HCT116 (cell line): Measurements from ENCODE around the gene AGFG2. TPM values are rescaled to one million over a fixed set of nuclear protein-coding genes. Genes with fewer than 3 reads are reported as not detected.

ENCODE experiments used
- ATAC-seq: fragments of 200-7000 bp; cut with Tn5 transposase; 2 replicates; pipeline ENCODE4 v1.9.1; 2020; ENCODE audit warnings: mild to moderate bottlenecking, moderate library complexity
- BruUV-seq: library from RNA; stranded (reverse); fragments of 400-500 nt; replicated peaks from 2 replicates; lab custom pipeline; 2021; lab: Mats Ljungman, UMichigan
- CTCF ChIA-PET: fragments of 300-600 bp; sonication (Branson Sonifier 250); formaldehyde crosslinking; loops from one replicate; lab custom pipeline; 2021; ENCODE audit warnings: antibody characterized with exemption; lab: Charles Lee
- POLR2A ChIA-PET: fragments of 300-600, 350-600 bp; sonication (Branson Sonifier 250); formaldehyde crosslinking; loops from one replicate; lab custom pipeline; 2021; ENCODE audit warnings: antibody characterized with exemption; lab: Charles Lee
- RAD21 ChIA-PET, 2 experiments: fragments of 300-600 bp; sonication (Branson Sonifier 250); formaldehyde crosslinking; loops; one replicate each; lab custom pipeline; 2023; ENCODE audit warnings: low total read pairs in 2 of 2; ENCODE audit not compliant: uncharacterized antibody in 2 of 2, unreplicated experiment in 2 of 2, low non-redundant PET in 1 of 2; lab: Charles Lee
- DNase-seq: peaks from one replicate; pipeline ENCODE4 v3.0.0-alpha.2; 2010; ENCODE audit warnings: low read depth, low spot score
- H2AFZ ChIP-seq: fragments of 200-600 bp; shearing (Covaris generic), sonication (generic); 2 replicates; pipeline ENCODE4 v1.6.1; 2017; ENCODE audit warnings: low read depth, mixed run types, mixed read lengths, antibody characterized with exemption, low read length; ENCODE audit not compliant: poor library complexity, severe bottlenecking
- H3K27ac ChIP-seq: 2 replicates; pipeline ENCODE4 v1.5.1; 2012; ENCODE audit warnings: low read depth, low read length
- H3K27me3 ChIP-seq: fragments of 200-600 bp; sonication (generic); 2 replicates; pipeline ENCODE4 v1.6.1; 2016; ENCODE audit warnings: mixed run types, low read length, mixed read lengths; ENCODE audit not compliant: insufficient read depth
- H3K36me3 ChIP-seq, 2 experiments: fragments of 200-500 bp in 1 of 2; fragments of 200-600 bp in 1 of 2; sonication (Bioruptor generic) in 1 of 2; sonication (generic) in 1 of 2; 2 replicates each; pipeline versions ENCODE4 v1.5.1 to v1.6.1; 2014 to 2016; ENCODE audit warnings: low read length in 2 of 2, inconsistent platforms in 1 of 2, mixed read lengths in 1 of 2, mixed run types in 1 of 2; ENCODE audit not compliant: insufficient read depth in 2 of 2, control insufficient read depth in 1 of 2
- H3K4me1 ChIP-seq, 2 experiments: fragments of 200-600 bp in 1 of 2; sonication (generic) in 1 of 2; 2 replicates each; pipeline versions ENCODE4 v1.5.1 to v1.6.1; 2012 to 2017; ENCODE audit warnings: low read length in 2 of 2, inconsistent platforms in 1 of 2, mild to moderate bottlenecking in 1 of 2, mixed read lengths in 1 of 2, mixed run types in 1 of 2, moderate library complexity in 1 of 2; ENCODE audit not compliant: insufficient read depth in 2 of 2, control insufficient read depth in 1 of 2
- H3K4me2 ChIP-seq: fragments of 200-600 bp; sonication (generic); 2 replicates; pipeline ENCODE4 v1.6.1; 2017; ENCODE audit warnings: mixed run types, low read length, mixed read lengths
- H3K4me3 ChIP-seq, 2 experiments: fragments of 200-600 bp in 1 of 2; sonication (generic) in 1 of 2; replicated peaks in 1 of 2; 2 replicates each; pipeline ENCODE4 v1.5.1; 2011 to 2016; ENCODE audit warnings: low read length in 2 of 2, control low read depth in 1 of 2, low read depth in 1 of 2, mild to moderate bottlenecking in 1 of 2, mixed read lengths in 1 of 2, mixed run types in 1 of 2
- H3K79me2 ChIP-seq: fragments of 200-600 bp; sonication (generic); 2 replicates; pipeline ENCODE4 v1.6.1; 2017; ENCODE audit warnings: mild to moderate bottlenecking, mixed run types, low read length, moderate library complexity, mixed read lengths; ENCODE audit not compliant: insufficient read depth
- H3K9ac ChIP-seq: fragments of 200-600 bp; sonication (generic); 2 replicates; pipeline ENCODE4 v1.6.1; 2016; ENCODE audit warnings: low read length, mixed read lengths
- H3K9me2 ChIP-seq: fragments of 200-600 bp; sonication (generic), shearing (Covaris generic); 2 replicates; pipeline ENCODE4 v1.6.1; 2017; ENCODE audit warnings: mixed run types, mild to moderate bottlenecking, moderate library complexity; ENCODE audit not compliant: insufficient read depth
- H3K9me3 ChIP-seq, 2 experiments: fragments of 200-500 bp in 1 of 2; fragments of 200-600 bp in 1 of 2; sonication (Bioruptor generic) in 1 of 2; sonication (generic) in 1 of 2; 2 replicates each; pipeline ENCODE4 v1.6.1; 2014 to 2017; ENCODE audit warnings: low read length in 2 of 2, mixed read lengths in 2 of 2, inconsistent platforms in 1 of 2, low read depth in 1 of 2, mild to moderate bottlenecking in 1 of 2, mixed run types in 1 of 2, moderate library complexity in 1 of 2; ENCODE audit not compliant: control insufficient read depth in 1 of 2, insufficient read depth in 1 of 2
- H4K20me1 ChIP-seq: fragments of 200-600 bp; sonication (generic), shearing (Covaris generic); 2 replicates; pipeline ENCODE4 v1.6.1; 2017; ENCODE audit warnings: mixed run types, mild to moderate bottlenecking, moderate library complexity; ENCODE audit not compliant: insufficient read depth
- ATF3 ChIP-seq: IDR thresholded peaks from 2 replicates; pipeline ENCODE4 v1.6.1; 2012
- CBX3 ChIP-seq: IDR thresholded peaks from 2 replicates; pipeline ENCODE4 v1.6.1; 2012; ENCODE audit warnings: low read depth
- CEBPB ChIP-seq: IDR thresholded peaks from 2 replicates; pipeline ENCODE4 v1.6.1; 2012; ENCODE audit warnings: low read depth
- CTCF ChIP-seq, 3 experiments: fragments of 200-600 bp in 1 of 3; sonication (generic) in 1 of 3; IDR thresholded peaks in 2 of 3; conservative IDR thresholded peaks in 1 of 3; 2 replicates each; pipeline ENCODE4 v1.5.1; 2012 to 2017; ENCODE audit warnings: low read depth in 2 of 3, low read length in 2 of 3, antibody characterized with exemption in 1 of 3, borderline replicate concordance in 1 of 3, control low read depth in 1 of 3, mild to moderate bottlenecking in 1 of 3, mixed read lengths in 1 of 3, mixed run types in 1 of 3, moderate library complexity in 1 of 3; ENCODE audit not compliant: insufficient read depth in 1 of 3
- EGR1 ChIP-seq: IDR thresholded peaks from 2 replicates; pipeline ENCODE4 v1.6.1; 2012; ENCODE audit warnings: low read depth
- ELF1 ChIP-seq: IDR thresholded peaks from 2 replicates; pipeline ENCODE4 v1.6.1; 2012; ENCODE audit warnings: low read depth, borderline replicate concordance
- EZH2 ChIP-seq: fragments of 200-600 bp; sonication (generic); IDR thresholded peaks from 2 replicates; pipeline ENCODE4 v1.6.1; 2017; ENCODE audit warnings: antibody characterized with exemption, mixed run types
- EZH2phosphoT487 ChIP-seq: fragments of 200-600 bp; IDR thresholded peaks from 2 replicates; pipeline ENCODE4 v1.6.1; 2018; ENCODE audit warnings: antibody characterized with exemption, borderline replicate concordance
- FOSL1 ChIP-seq: IDR thresholded peaks from 2 replicates; pipeline ENCODE4 v1.6.1; 2012; ENCODE audit warnings: low read depth
- JUND ChIP-seq: IDR thresholded peaks from 2 replicates; pipeline ENCODE4 v1.6.1; 2012
- MAX ChIP-seq: IDR thresholded peaks from 2 replicates; pipeline ENCODE4 v1.6.1; 2012
- POLR2A ChIP-seq: IDR thresholded peaks from 2 replicates; pipeline ENCODE4 v1.7.0; 2011; ENCODE audit warnings: borderline replicate concordance; ENCODE audit not compliant: insufficient read depth, insufficient read length; ENCODE audit errors: extremely low read depth
- POLR2AphosphoS5 ChIP-seq: IDR thresholded peaks from 2 replicates; pipeline ENCODE4 v1.6.1; 2011; ENCODE audit warnings: mild to moderate bottlenecking, low read depth, low read length, moderate library complexity
- RAD21 ChIP-seq: IDR thresholded peaks from 2 replicates; pipeline ENCODE4 v1.6.1; 2012; ENCODE audit warnings: low read depth, mild to moderate bottlenecking
- REST ChIP-seq: IDR thresholded peaks from 2 replicates; pipeline ENCODE4 v1.6.1; 2012; ENCODE audit warnings: low read depth
- SIN3A ChIP-seq: IDR thresholded peaks from 2 replicates; pipeline ENCODE4 v1.6.1; 2012; ENCODE audit warnings: low read depth
- SP1 ChIP-seq: IDR thresholded peaks from 2 replicates; pipeline ENCODE4 v1.6.1; 2012; ENCODE audit warnings: low read depth
- SRF ChIP-seq: IDR thresholded peaks from 2 replicates; pipeline ENCODE4 v1.6.1; 2012; ENCODE audit warnings: low read depth
- YY1 ChIP-seq: IDR thresholded peaks from 2 replicates; pipeline ENCODE4 v1.6.1; 2011; ENCODE audit warnings: low read length, low read depth, moderate library complexity, mild to moderate bottlenecking; ENCODE audit not compliant: insufficient replicate concordance; ENCODE audit errors: extremely low read depth
- ZBTB33 ChIP-seq: IDR thresholded peaks from 2 replicates; pipeline ENCODE4 v1.6.1; 2011; ENCODE audit warnings: mild to moderate bottlenecking, low read length, moderate library complexity; ENCODE audit not compliant: insufficient replicate concordance; ENCODE audit errors: extremely low read depth
- intact Hi-C: fragments of 100-400 bp; cut with micrococcal nuclease; formaldehyde crosslinking; loops from 2 replicates; pipeline ENCODE4 v1.10.0; 2022
- total RNA-seq: library from RNA; stranded (reverse); gene quantifications from one replicate; pipeline ENCODE4 v1.2.1, GENCODE V29; 2021; ENCODE audit not compliant: unreplicated experiment

AGFG2 gene
- total RNA-seq, 1 experiment from 2014 or later = 14.0 TPM

GRCh38 chr7:100555701-100556100 is 16.7 kb downstream of the AGFG2 start:
- Histone ChIP-seq H3K79me2 (no peaks in the 10 kb centered on the region), H3K9me3 (no peaks in the 10 kb centered on the region), H3K4me2 (no peak overlapping the region), H3K9ac (no peak overlapping the region), H2AFZ (no peak overlapping the region), H3K27ac (no peak overlapping the region), H3K4me3 (no peak overlapping the region), H3K4me1 (0 out of 4 replicates have a peak, but pooled peaks cover 0 to 3% of the 10 kb centered on the region in 2 experiments), H3K9me2 (no peaks in the 10 kb centered on the region), H4K20me1 (no peaks in the 10 kb centered on the region), H3K27me3 (no peaks in the 10 kb centered on the region), H3K36me3 (no peaks in the 10 kb centered on the region)
- no TSS peak for BruUV-seq
- DNase-seq = no peak
- intact Hi-C loops = no loop called here
- TF ChIP-seq ELF1 (no peak), ZBTB33 (no peak), POLR2AphosphoS5 (no peak), FOSL1 (no peak), EGR1 (no peak), CEBPB (no peak), MAX (no peak), SRF (no peak), POLR2A (no peak), REST (no peak), EZH2 (no peak), CBX3 (no peak), JUND (no peak), YY1 (no peak), SIN3A (no peak), RAD21 (no peak), EZH2phosphoT487 (no peak), ATF3 (no peak), SP1 (no peak), CTCF (IDR thresholded peaks at IDR 0.05 in 2 of 3, conservative IDR thresholded peaks at IDR 0.05 in 1 of 3; ENCODE audit: borderline replicate concordance in 1 of 3, insufficient read depth in 1 of 3, low read depth in 2 of 3, low read length in 2 of 3) (no peak)
- ChIA-PET POLR2A (no interaction called here), RAD21 (interaction anchor here (0.7 kb wide), 2 partner anchors 51 to 516 kb away, joined by 3 to 7 read pairs; no protein-coding TSS in a partner anchor), CTCF (interaction anchor here (1.0 kb wide), 1 partner anchor 77 kb away, joined by 3 read pairs; no protein-coding TSS in a partner anchor)
- no peak for ATAC-seq
